HCT116 (cell line): ENCODE results near the gene MRRF. TPM values are rescaled to one million over a fixed set of nuclear protein-coding genes. Genes with fewer than 3 reads are reported as not detected.

ENCODE experiments used
- ATAC-seq: fragments of 200-7000 bp; cut with Tn5 transposase; 2 replicates; pipeline ENCODE4 v1.9.1; 2020; ENCODE audit warnings: mild to moderate bottlenecking, moderate library complexity
- BruUV-seq: library from RNA; stranded (reverse); fragments of 400-500 nt; replicated peaks from 2 replicates; lab custom pipeline; 2021; lab: Mats Ljungman, UMichigan
- CTCF ChIA-PET: fragments of 300-600 bp; sonication (Branson Sonifier 250); formaldehyde crosslinking; loops from one replicate; lab custom pipeline; 2021; ENCODE audit warnings: antibody characterized with exemption; lab: Charles Lee
- POLR2A ChIA-PET: fragments of 300-600, 350-600 bp; sonication (Branson Sonifier 250); formaldehyde crosslinking; loops from one replicate; lab custom pipeline; 2021; ENCODE audit warnings: antibody characterized with exemption; lab: Charles Lee
- RAD21 ChIA-PET, 2 experiments: fragments of 300-600 bp; sonication (Branson Sonifier 250); formaldehyde crosslinking; loops; one replicate each; lab custom pipeline; 2023; ENCODE audit warnings: low total read pairs in 2 of 2; ENCODE audit not compliant: uncharacterized antibody in 2 of 2, unreplicated experiment in 2 of 2, low non-redundant PET in 1 of 2; lab: Charles Lee
- DNase-seq: peaks from one replicate; pipeline ENCODE4 v3.0.0-alpha.2; 2010; ENCODE audit warnings: low read depth, low spot score
- H2AFZ ChIP-seq: fragments of 200-600 bp; shearing (Covaris generic), sonication (generic); 2 replicates; pipeline ENCODE4 v1.6.1; 2017; ENCODE audit warnings: low read depth, mixed run types, mixed read lengths, antibody characterized with exemption, low read length; ENCODE audit not compliant: poor library complexity, severe bottlenecking
- H3K27ac ChIP-seq: 2 replicates; pipeline ENCODE4 v1.5.1; 2012; ENCODE audit warnings: low read depth, low read length
- H3K27me3 ChIP-seq: fragments of 200-600 bp; sonication (generic); 2 replicates; pipeline ENCODE4 v1.6.1; 2016; ENCODE audit warnings: mixed run types, low read length, mixed read lengths; ENCODE audit not compliant: insufficient read depth
- H3K36me3 ChIP-seq, 2 experiments: fragments of 200-500 bp in 1 of 2; fragments of 200-600 bp in 1 of 2; sonication (Bioruptor generic) in 1 of 2; sonication (generic) in 1 of 2; 2 replicates each; pipeline versions ENCODE4 v1.5.1 to v1.6.1; 2014 to 2016; ENCODE audit warnings: low read length in 2 of 2, inconsistent platforms in 1 of 2, mixed read lengths in 1 of 2, mixed run types in 1 of 2; ENCODE audit not compliant: insufficient read depth in 2 of 2, control insufficient read depth in 1 of 2
- H3K4me1 ChIP-seq, 2 experiments: fragments of 200-600 bp in 1 of 2; sonication (generic) in 1 of 2; 2 replicates each; pipeline versions ENCODE4 v1.5.1 to v1.6.1; 2012 to 2017; ENCODE audit warnings: low read length in 2 of 2, inconsistent platforms in 1 of 2, mild to moderate bottlenecking in 1 of 2, mixed read lengths in 1 of 2, mixed run types in 1 of 2, moderate library complexity in 1 of 2; ENCODE audit not compliant: insufficient read depth in 2 of 2, control insufficient read depth in 1 of 2
- H3K4me2 ChIP-seq: fragments of 200-600 bp; sonication (generic); 2 replicates; pipeline ENCODE4 v1.6.1; 2017; ENCODE audit warnings: mixed run types, low read length, mixed read lengths
- H3K4me3 ChIP-seq, 2 experiments: fragments of 200-600 bp in 1 of 2; sonication (generic) in 1 of 2; replicated peaks in 1 of 2; 2 replicates each; pipeline ENCODE4 v1.5.1; 2011 to 2016; ENCODE audit warnings: low read length in 2 of 2, control low read depth in 1 of 2, low read depth in 1 of 2, mild to moderate bottlenecking in 1 of 2, mixed read lengths in 1 of 2, mixed run types in 1 of 2
- H3K79me2 ChIP-seq: fragments of 200-600 bp; sonication (generic); 2 replicates; pipeline ENCODE4 v1.6.1; 2017; ENCODE audit warnings: mild to moderate bottlenecking, mixed run types, low read length, moderate library complexity, mixed read lengths; ENCODE audit not compliant: insufficient read depth
- H3K9ac ChIP-seq: fragments of 200-600 bp; sonication (generic); 2 replicates; pipeline ENCODE4 v1.6.1; 2016; ENCODE audit warnings: low read length, mixed read lengths
- H3K9me2 ChIP-seq: fragments of 200-600 bp; sonication (generic), shearing (Covaris generic); 2 replicates; pipeline ENCODE4 v1.6.1; 2017; ENCODE audit warnings: mixed run types, mild to moderate bottlenecking, moderate library complexity; ENCODE audit not compliant: insufficient read depth
- H3K9me3 ChIP-seq, 2 experiments: fragments of 200-500 bp in 1 of 2; fragments of 200-600 bp in 1 of 2; sonication (Bioruptor generic) in 1 of 2; sonication (generic) in 1 of 2; 2 replicates each; pipeline ENCODE4 v1.6.1; 2014 to 2017; ENCODE audit warnings: low read length in 2 of 2, mixed read lengths in 2 of 2, inconsistent platforms in 1 of 2, low read depth in 1 of 2, mild to moderate bottlenecking in 1 of 2, mixed run types in 1 of 2, moderate library complexity in 1 of 2; ENCODE audit not compliant: control insufficient read depth in 1 of 2, insufficient read depth in 1 of 2
- H4K20me1 ChIP-seq: fragments of 200-600 bp; sonication (generic), shearing (Covaris generic); 2 replicates; pipeline ENCODE4 v1.6.1; 2017; ENCODE audit warnings: mixed run types, mild to moderate bottlenecking, moderate library complexity; ENCODE audit not compliant: insufficient read depth
- EGR1 ChIP-seq: IDR thresholded peaks from 2 replicates; pipeline ENCODE4 v1.6.1; 2012; ENCODE audit warnings: low read depth
- EZH2 ChIP-seq: fragments of 200-600 bp; sonication (generic); IDR thresholded peaks from 2 replicates; pipeline ENCODE4 v1.6.1; 2017; ENCODE audit warnings: antibody characterized with exemption, mixed run types
- FOSL1 ChIP-seq: IDR thresholded peaks from 2 replicates; pipeline ENCODE4 v1.6.1; 2012; ENCODE audit warnings: low read depth
- POLR2AphosphoS5 ChIP-seq: IDR thresholded peaks from 2 replicates; pipeline ENCODE4 v1.6.1; 2011; ENCODE audit warnings: mild to moderate bottlenecking, low read depth, low read length, moderate library complexity
- ZNF274 ChIP-seq: fragments of 200-500 bp; sonication (Bioruptor generic); IDR thresholded peaks from 2 replicates; pipeline ENCODE4 v1.6.1; 2014; ENCODE audit warnings: mild to moderate bottlenecking, low read depth, low read length, inconsistent platforms
- intact Hi-C: fragments of 100-400 bp; cut with micrococcal nuclease; formaldehyde crosslinking; loops from 2 replicates; pipeline ENCODE4 v1.10.0; 2022
- total RNA-seq: library from RNA; stranded (reverse); gene quantifications from one replicate; pipeline ENCODE4 v1.2.1, GENCODE V29; 2021; ENCODE audit not compliant: unreplicated experiment
- TF ChIP-seq, protein P1 (sequence below): IDR thresholded peaks from 2 replicates; pipeline ENCODE4 v1.6.1; 2012
- TF ChIP-seq, protein P2 (sequence below): IDR thresholded peaks from 2 replicates; pipeline ENCODE4 v1.6.1; 2012

Gene MRRF
- total RNA-seq, 1 experiment from 2014 or later = 88.6 TPM

DNA sequence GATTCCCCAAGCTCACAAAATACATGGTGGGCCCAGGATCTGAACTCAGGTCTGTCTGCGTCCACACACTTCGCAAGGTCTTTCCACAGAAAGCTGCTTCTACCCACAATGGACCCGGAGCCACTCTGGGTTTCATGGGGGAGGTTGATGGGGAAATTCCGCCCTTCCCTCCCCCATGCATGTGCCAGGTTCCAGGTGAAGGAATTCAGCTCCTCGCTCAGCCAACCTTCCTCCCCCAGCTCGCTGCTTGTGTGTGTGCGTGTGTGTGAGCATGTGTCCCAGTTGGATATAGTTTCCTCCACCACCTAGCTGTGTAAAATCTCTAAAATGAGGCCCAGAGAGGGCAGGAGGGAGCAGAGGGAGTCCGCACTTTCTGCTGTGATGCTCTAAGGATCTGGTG, 107.2 kb downstream of the MRRF start:
- no TSS peak for BruUV-seq
- ChIA-PET CTCF (no interaction called here), RAD21 (interaction anchor here in 1 of 2 experiments (1.3 kb wide), 1 partner anchor 21 kb away, joined by 3 read pairs; no protein-coding TSS in a partner anchor), POLR2A (no interaction called here)
- no peak overlapping the region for H3K9ac ChIP-seq
- H3K27me3 ChIP-seq = no peaks in the 10 kb centered on the region
- no peaks in the 10 kb centered on the region for H3K9me3 ChIP-seq
- ATAC-seq (no peak), DNase-seq (no peak)
- no peaks in the 10 kb centered on the region for H4K20me1 ChIP-seq
- H3K79me2 ChIP-seq = no peaks in the 10 kb centered on the region
- TF ChIP-seq, protein P1, sequence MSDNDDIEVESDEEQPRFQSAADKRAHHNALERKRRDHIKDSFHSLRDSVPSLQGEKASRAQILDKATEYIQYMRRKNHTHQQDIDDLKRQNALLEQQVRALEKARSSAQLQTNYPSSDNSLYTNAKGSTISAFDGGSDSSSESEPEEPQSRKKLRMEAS = no peak
- no peak for TF ChIP-seq EZH2
- no peak overlapping the region for H3K27ac ChIP-seq
- H3K4me2 ChIP-seq = peak overlapping the region; percentile 71; the same call in 1 of the 2 replicates
- no peak overlapping the region for H2AFZ ChIP-seq
- H3K4me1 ChIP-seq = peaks cover 7 to 47% of the 10 kb centered on the region in 2 experiments; a peak in 3 of 4 replicates
- H3K4me3 ChIP-seq = no peak overlapping the region
- intact Hi-C loops = no loop called here
- no peaks in the 10 kb centered on the region for H3K36me3 ChIP-seq
- H3K9me2 ChIP-seq = no peaks in the 10 kb centered on the region

DNA sequence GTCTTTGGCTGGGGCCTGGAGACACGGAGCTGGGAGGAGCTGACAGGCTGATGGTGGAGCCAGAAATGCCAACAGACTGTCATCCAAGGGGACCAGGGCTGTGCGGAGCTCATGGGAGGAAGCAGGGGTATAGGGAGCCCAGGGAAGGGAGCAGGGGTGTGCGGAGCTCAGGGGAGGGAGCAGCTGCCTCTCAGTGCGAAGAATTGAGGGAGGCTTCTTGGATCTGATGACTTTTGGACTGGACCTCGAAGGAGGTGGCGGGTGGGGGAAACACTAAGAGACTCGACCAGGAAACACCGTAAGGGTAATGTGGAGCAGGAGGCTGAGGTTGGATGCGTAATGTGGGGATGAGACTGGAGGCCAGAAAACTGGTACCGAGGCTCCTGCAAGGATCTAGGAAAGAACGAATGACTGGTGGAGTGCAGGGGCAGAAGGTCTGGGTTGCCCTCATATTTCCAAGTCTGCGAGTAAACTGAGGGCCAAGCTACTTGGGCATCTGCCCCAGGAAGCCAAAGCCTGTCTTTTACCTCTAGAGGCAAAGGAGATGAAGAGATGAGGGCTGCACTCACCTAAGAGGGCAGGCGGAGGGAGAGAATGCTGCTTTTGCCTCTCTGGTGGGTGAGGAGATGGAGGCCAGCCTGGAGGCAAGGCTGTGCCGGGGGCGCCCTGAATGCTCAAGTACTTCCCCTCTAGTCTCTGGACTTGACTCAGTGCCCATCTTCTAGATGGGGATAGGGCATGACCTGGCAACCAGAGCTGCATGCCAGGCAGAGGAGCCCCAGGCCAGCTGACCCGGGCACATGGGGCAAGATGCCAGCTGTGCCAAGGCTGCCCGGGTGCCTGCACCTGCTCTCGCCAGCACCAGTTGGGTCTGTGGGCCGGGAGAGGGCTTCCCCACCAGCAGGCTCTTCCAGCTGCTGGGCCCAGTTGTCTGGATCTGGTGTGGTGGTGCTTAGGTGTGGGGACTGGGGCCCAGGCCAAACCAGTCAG, 108.5 kb downstream of the MRRF start:
- CTCF ChIA-PET = no interaction called here

More for the DNA sequence above, 108.5 kb downstream of the MRRF start:
- ATAC-seq = no peak
- Histone ChIP-seq H4K20me1 (no peaks in the 10 kb centered on the region), H3K4me1 (peaks cover 7 to 36% of the 10 kb centered on the region in 2 experiments; a peak in 3 of 4 replicates), H3K79me2 (no peaks in the 10 kb centered on the region), H3K27me3 (no peaks in the 10 kb centered on the region), H3K36me3 (no peaks in the 10 kb centered on the region)
- TF ChIP-seq POLR2AphosphoS5 = no peak
- no peak for TF ChIP-seq FOSL1
- TF ChIP-seq EGR1 = no peak
- TF ChIP-seq, protein P2, sequence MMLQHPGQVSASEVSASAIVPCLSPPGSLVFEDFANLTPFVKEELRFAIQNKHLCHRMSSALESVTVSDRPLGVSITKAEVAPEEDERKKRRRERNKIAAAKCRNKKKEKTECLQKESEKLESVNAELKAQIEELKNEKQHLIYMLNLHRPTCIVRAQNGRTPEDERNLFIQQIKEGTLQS = no peak
- TF ChIP-seq ZNF274 = no peak
- TF ChIP-seq, all 23 proteins: peak for 0
- DNase-seq = no peak
- ChIA-PET RAD21 (no interaction called here), POLR2A (no interaction called here)
- H3K4me3 ChIP-seq = no peak overlapping the region
- no peak overlapping the region for H3K9ac ChIP-seq
- intact Hi-C loops = no loop called here
- no peak overlapping the region for H3K4me2 ChIP-seq
- BruUV-seq = no TSS peak
- no peak overlapping the region for H3K27ac ChIP-seq
- no peak overlapping the region for H2AFZ ChIP-seq
- H3K9me3 ChIP-seq = no peaks in the 10 kb centered on the region
- H3K9me2 ChIP-seq = no peaks in the 10 kb centered on the region
